SK-N-SH (cell line): ENCODE data around the gene EPB41L2.

Experiments used
- CTCF ChIP-seq: fragments of 200-600 bp; sonication (generic); IDR thresholded peaks from 2 replicates; pipeline ENCODE4 v1.6.1; 2017; ENCODE audit warnings: antibody characterized with exemption, mild to moderate bottlenecking, moderate library complexity
- ELF1 ChIP-seq: IDR thresholded peaks from 2 replicates; pipeline ENCODE4 v1.4.0; 2012
- EP300 ChIP-seq, 2 experiments: IDR thresholded peaks; 2 replicates each; pipeline versions ENCODE4 v1.4.0 to v1.6.1; 2012; ENCODE audit warnings: borderline replicate concordance in 1 of 2, low read depth in 1 of 2, low read length in 1 of 2
- GABPA ChIP-seq: IDR thresholded peaks from 2 replicates; pipeline ENCODE4 v1.4.0; 2012; ENCODE audit warnings: low read depth, mild to moderate bottlenecking
- JUND ChIP-seq: IDR thresholded peaks from 2 replicates; pipeline ENCODE4 v1.4.0; 2012
- POLR2AphosphoS5 ChIP-seq: IDR thresholded peaks from 2 replicates; pipeline ENCODE4 v1.6.1; 2012; ENCODE audit warnings: low read depth, low read length
- RAD21 ChIP-seq: IDR thresholded peaks from 2 replicates; pipeline ENCODE4 v1.6.1; 2012; ENCODE audit warnings: mild to moderate bottlenecking, low read length
- TF ChIP-seq, protein P1 (sequence below): IDR thresholded peaks from 2 replicates; pipeline ENCODE4 v1.6.1; 2012; ENCODE audit warnings: mild to moderate bottlenecking, low read depth, low read length, moderate library complexity
- TF ChIP-seq, protein P2 (sequence below): IDR thresholded peaks from 2 replicates; pipeline ENCODE4 v1.4.0; 2012; ENCODE audit warnings: low read depth

DNA sequence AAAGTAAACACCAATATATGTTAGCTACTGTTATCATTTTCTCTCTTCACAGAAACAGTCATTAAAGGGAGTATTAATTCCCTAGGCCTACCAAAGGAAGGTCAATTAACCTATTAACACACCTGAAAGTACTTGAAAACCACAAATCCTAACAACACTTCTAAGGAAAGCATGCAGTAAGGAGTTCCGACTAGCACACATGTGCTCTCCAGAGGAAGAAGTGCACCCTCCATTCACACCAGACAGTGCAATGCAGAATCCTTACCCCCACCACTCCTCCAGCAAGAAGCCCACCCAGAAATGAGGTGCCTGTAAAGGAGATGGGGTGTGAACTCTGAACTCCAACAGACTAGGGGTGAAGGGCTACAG is 58.7 kb downstream of the EPB41L2 start:
- no peak for TF ChIP-seq CTCF
- TF ChIP-seq POLR2AphosphoS5: no peak
- no peak for TF ChIP-seq EP300 (IDR thresholded peaks at IDR 0.05; ENCODE audit: borderline replicate concordance in 1 of 2, low read depth in 1 of 2, low read length in 1 of 2)
- no peak for TF ChIP-seq ELF1
- TF ChIP-seq, protein P1, sequence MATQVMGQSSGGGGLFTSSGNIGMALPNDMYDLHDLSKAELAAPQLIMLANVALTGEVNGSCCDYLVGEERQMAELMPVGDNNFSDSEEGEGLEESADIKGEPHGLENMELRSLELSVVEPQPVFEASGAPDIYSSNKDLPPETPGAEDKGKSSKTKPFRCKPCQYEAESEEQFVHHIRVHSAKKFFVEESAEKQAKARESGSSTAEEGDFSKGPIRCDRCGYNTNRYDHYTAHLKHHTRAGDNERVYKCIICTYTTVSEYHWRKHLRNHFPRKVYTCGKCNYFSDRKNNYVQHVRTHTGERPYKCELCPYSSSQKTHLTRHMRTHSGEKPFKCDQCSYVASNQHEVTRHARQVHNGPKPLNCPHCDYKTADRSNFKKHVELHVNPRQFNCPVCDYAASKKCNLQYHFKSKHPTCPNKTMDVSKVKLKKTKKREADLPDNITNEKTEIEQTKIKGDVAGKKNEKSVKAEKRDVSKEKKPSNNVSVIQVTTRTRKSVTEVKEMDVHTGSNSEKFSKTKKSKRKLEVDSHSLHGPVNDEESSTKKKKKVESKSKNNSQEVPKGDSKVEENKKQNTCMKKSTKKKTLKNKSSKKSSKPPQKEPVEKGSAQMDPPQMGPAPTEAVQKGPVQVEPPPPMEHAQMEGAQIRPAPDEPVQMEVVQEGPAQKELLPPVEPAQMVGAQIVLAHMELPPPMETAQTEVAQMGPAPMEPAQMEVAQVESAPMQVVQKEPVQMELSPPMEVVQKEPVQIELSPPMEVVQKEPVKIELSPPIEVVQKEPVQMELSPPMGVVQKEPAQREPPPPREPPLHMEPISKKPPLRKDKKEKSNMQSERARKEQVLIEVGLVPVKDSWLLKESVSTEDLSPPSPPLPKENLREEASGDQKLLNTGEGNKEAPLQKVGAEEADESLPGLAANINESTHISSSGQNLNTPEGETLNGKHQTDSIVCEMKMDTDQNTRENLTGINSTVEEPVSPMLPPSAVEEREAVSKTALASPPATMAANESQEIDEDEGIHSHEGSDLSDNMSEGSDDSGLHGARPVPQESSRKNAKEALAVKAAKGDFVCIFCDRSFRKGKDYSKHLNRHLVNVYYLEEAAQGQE: no peak
- TF ChIP-seq, protein P2, sequence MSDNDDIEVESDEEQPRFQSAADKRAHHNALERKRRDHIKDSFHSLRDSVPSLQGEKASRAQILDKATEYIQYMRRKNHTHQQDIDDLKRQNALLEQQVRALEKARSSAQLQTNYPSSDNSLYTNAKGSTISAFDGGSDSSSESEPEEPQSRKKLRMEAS: no peak
- TF ChIP-seq JUND: no peak
- TF ChIP-seq RAD21: no peak
- TF ChIP-seq GABPA: no peak
